ENCODE results near the gene DGKE. TPM values are rescaled to one million over a fixed set of nuclear protein-coding genes. Genes with fewer than 3 reads are reported as not detected.
A peak's percentile ranks its signal among the peaks of the same experiment; 100 is the strongest.

DGKE gene
- total and polyA plus RNA-seq, 2 of the 13 experiments (the other 11 are each of a cell fraction or from before 2014, with no cell fraction given) = 3.2 to 5.3 TPM

DNA sequence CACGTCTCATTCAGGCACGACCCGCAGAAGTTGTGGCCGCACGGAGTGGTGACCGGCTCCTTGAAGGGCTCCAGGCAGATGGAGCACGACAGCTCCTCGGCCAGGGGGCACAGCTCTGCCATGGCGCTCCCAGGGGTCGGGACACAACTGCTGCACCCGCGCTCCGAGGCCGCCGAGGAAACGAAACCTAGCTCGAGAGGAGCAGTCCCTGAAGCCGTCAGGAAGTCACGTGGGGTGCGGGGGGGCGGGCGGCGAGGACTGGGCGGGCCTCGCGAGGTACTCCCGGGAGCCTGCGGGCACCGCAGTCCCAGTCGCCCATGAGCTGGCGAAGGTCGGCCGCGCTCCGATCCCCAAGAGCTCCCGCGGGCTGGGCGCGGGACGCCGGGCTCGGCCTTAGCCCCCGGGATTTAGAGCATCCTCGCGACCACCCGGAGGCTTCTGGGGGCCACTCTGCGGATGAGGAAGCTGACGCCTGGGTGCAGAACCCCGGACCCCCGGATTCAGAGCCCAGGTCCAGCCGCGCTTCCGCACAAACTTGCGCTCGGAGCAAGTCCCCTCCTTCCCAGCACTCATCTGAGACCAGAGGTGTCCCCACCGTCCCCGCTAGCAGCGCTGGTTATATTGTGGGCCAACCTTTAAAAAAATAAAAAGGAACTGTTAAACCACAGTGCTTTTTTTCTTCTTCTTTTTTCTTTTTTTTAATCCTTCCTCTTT is 80.1 kb downstream of the DGKE start, which contains the start of gene TRIM25 (continued):
- TF ChIP-seq CC2D1A (CRISPR knock-in tag; IDR thresholded peaks at IDR 0.05) (no peak), NCOA5 (CRISPR knock-in tag; IDR thresholded peaks at IDR 0.05) (no peak), ATF7 (IDR thresholded peaks at IDR 0.05) (no peak), ATF7 (CRISPR knock-in tag; IDR thresholded peaks at IDR 0.05) (no peak), NR1H2 (CRISPR knock-in tag; IDR thresholded peaks at IDR 0.05; ENCODE audit: borderline replicate concordance, low read depth) (peak; percentile 25; the same call in 1 of the 2 replicates), ZNF224 (CRISPR knock-in tag; IDR thresholded peaks at IDR 0.05) (peak; percentile 77; the same call in 1 of the 2 replicates), ZNF747 (CRISPR knock-in tag; IDR thresholded peaks at IDR 0.05; ENCODE audit: borderline replicate concordance) (peak; percentile 77; the same call in 1 of the 2 replicates), PHB2 (IDR thresholded peaks at IDR 0.05; ENCODE audit: partially characterized antibody) (no peak), SAFB2 (CRISPR knock-in tag; IDR thresholded peaks at IDR 0.05; ENCODE audit: borderline replicate concordance, low read depth) (peak; percentile 94), TOPORS (CRISPR knock-in tag; IDR thresholded peaks at IDR 0.05) (peak; percentile 98), FOSL1 (CRISPR knock-in tag; IDR thresholded peaks at IDR 0.05; ENCODE audit: borderline replicate concordance) (peak; percentile 7), ZNF614 (CRISPR knock-in tag; IDR thresholded peaks at IDR 0.05; ENCODE audit: borderline replicate concordance) (peak; percentile 95; the same call in 1 of the 2 replicates), MTF2 (CRISPR knock-in tag; IDR thresholded peaks at IDR 0.05; ENCODE audit: borderline replicate concordance) (0 out of 2 replicates have a peak, but pooled peaks have one; percentile 65), ZNF713 (CRISPR knock-in tag; IDR thresholded peaks at IDR 0.05) (0 out of 2 replicates have a peak, but pooled peaks have one; percentile 80), MAF1 (CRISPR knock-in tag; IDR thresholded peaks at IDR 0.05; ENCODE audit: borderline replicate concordance) (peak; percentile 11; the same call in 1 of the 2 replicates), RFXAP (CRISPR knock-in tag; IDR thresholded peaks at IDR 0.05; ENCODE audit: borderline replicate concordance) (0 out of 2 replicates have a peak, but pooled peaks have one; percentile 85), SOX6 (IDR thresholded peaks at IDR 0.05) (no peak), SOX6 (CRISPR knock-in tag; IDR thresholded peaks at IDR 0.05) (peak; percentile 60), ZC3H13 (CRISPR knock-in tag; IDR thresholded peaks at IDR 0.05) (no peak), SALL2 (CRISPR knock-in tag; IDR thresholded peaks at IDR 0.05) (peak; percentile 98), SRF (IDR thresholded peaks at IDR 0.05; ENCODE audit: low read depth, low read length) (no peak), PPARG (CRISPR knock-in tag; conservative IDR thresholded peaks at IDR 0.05) (peak; percentile 61; the same call in 1 of the 2 replicates), ATF7-NPFF (CRISPR knock-in tag; IDR thresholded peaks at IDR 0.05; ENCODE audit: low read depth) (peak; percentile 96), ZNF615 (CRISPR knock-in tag; IDR thresholded peaks at IDR 0.05; ENCODE audit: borderline replicate concordance) (no peak), ZNF343 (CRISPR knock-in tag; IDR thresholded peaks at IDR 0.05) (peak; percentile 94), TEAD2 (CRISPR knock-in tag; IDR thresholded peaks at IDR 0.05) (no peak), CBX5 (CRISPR knock-in tag; IDR thresholded peaks at IDR 0.05; ENCODE audit: borderline replicate concordance) (0 out of 2 replicates have a peak, but pooled peaks have one; percentile 17)
- TF ChIP-seq, protein P1, sequence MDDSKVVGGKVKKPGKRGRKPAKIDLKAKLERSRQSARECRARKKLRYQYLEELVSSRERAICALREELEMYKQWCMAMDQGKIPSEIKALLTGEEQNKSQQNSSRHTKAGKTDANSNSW (CRISPR knock-in tag; IDR thresholded peaks at IDR 0.05; ENCODE audit: borderline replicate concordance) = peak; percentile 86; the same call in 1 of the 2 replicates
- TF ChIP-seq, protein P2, sequence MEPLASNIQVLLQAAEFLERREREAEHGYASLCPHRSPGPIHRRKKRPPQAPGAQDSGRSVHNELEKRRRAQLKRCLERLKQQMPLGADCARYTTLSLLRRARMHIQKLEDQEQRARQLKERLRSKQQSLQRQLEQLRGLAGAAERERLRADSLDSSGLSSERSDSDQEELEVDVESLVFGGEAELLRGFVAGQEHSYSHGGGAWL (CRISPR knock-in tag; IDR thresholded peaks at IDR 0.05) = peak; percentile 96
- TF ChIP-seq, protein P3, sequence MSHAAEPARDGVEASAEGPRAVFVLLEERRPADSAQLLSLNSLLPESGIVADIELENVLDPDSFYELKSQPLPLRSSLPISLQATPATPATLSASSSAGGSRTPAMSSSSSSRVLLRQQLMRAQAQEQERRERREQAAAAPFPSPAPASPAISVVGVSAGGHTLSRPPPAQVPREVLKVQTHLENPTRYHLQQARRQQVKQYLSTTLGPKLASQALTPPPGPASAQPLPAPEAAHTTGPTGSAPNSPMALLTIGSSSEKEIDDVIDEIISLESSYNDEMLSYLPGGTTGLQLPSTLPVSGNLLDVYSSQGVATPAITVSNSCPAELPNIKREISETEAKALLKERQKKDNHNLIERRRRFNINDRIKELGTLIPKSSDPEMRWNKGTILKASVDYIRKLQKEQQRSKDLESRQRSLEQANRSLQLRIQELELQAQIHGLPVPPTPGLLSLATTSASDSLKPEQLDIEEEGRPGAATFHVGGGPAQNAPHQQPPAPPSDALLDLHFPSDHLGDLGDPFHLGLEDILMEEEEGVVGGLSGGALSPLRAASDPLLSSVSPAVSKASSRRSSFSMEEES (CRISPR knock-in tag; IDR thresholded peaks at IDR 0.05) = peak; percentile 93

All from HepG2 (cell line).